Activated T-cell treated with anti-CD3 and anti-CD28 coated beads, Interleukin-2, amount 50 U/mL, for 72 hours (primary cell): ENCODE data around the gene CENPX. TPM values are rescaled to one million over a fixed set of nuclear protein-coding genes. Genes with fewer than 3 reads are reported as not detected.
A peak's percentile ranks its signal among the peaks of the same experiment; 100 is the strongest.

Source experiments
- ATAC-seq, 2 donors: fragments of 150-1000 bp; cut with Tn5 transposase; replicated peaks in 1 of 2; 2 replicates each; pipeline ENCODE4 v1.10.0; 2021; ENCODE audit warnings: moderate library complexity in 2 of 2, mild to moderate bottlenecking in 1 of 2
- DNase-seq, 2 donors: peaks; one replicate each; pipeline ENCODE4 v3.0.0; 2021 to 2022; ENCODE audit warnings: mixed read lengths in 1 of 2
- H3K27ac Mint-ChIP-seq: one replicate; pipeline ENCODE4 v1.8.0; 2022; ENCODE audit warnings: mild to moderate bottlenecking, moderate library complexity, mixed read lengths
- H3K27me3 Mint-ChIP-seq: one replicate; pipeline ENCODE4 v1.8.0; 2022; ENCODE audit warnings: low read depth, mixed read lengths
- H3K36me3 Mint-ChIP-seq, 2 donors: one replicate each; pipeline ENCODE4 v1.8.0; 2022; ENCODE audit warnings: mixed read lengths in 2 of 2, mild to moderate bottlenecking in 1 of 2; ENCODE audit not compliant: insufficient read depth in 2 of 2
- H3K4me1 Mint-ChIP-seq: one replicate; pipeline ENCODE4 v1.8.0; 2022; ENCODE audit warnings: low read depth, mixed read lengths
- H3K4me3 Mint-ChIP-seq, 2 donors: one replicate each; pipeline ENCODE4 v1.8.0; 2022; ENCODE audit warnings: mild to moderate bottlenecking in 2 of 2, mixed read lengths in 2 of 2, moderate library complexity in 2 of 2
- H3K9me3 Mint-ChIP-seq, 2 donors: one replicate each; pipeline ENCODE4 v1.8.0; 2022; ENCODE audit warnings: mixed read lengths in 2 of 2
- total RNA-seq, 2 donors: library from RNA; stranded (reverse); gene quantifications; one replicate each; pipeline ENCODE4 v1.2.3, GENCODE V29; 2022

CENPX gene
- 10 to 100 TPM; 32.2 to 44.0 TPM for total RNA-seq

- H3K9me3 Mint-ChIP-seq = no peaks in the 10 kb centered on the region
- peak within 1 kb of the TSS; percentile 84 to 89 for H3K4me3 Mint-ChIP-seq
- H3K36me3 Mint-ChIP-seq = peaks cover 0 to 1% of the 10 kb centered on the region in 2 donors
- peaks cover 28% of the 10 kb centered on the region for H3K4me1 Mint-ChIP-seq
- H3K27ac Mint-ChIP-seq = no peak within 1 kb of the TSS
- H3K27me3 Mint-ChIP-seq = no peaks in the 10 kb centered on the region
- ATAC-seq (no peak), DNase-seq (no peak)
Observed at GRCh38 chr17:82022310-82022980, at the start of gene CENPX. Gene CENPX, minus strand, starts transcription at chr17:82022878. Its CDS starts 17 bp downstream, at chr17:82022861.

- ATAC-seq (no peak), DNase-seq (no peak)
- Mint-ChIP-seq H3K27ac (no peak overlapping the region), H3K36me3 (no peaks in the 10 kb centered on the region), H3K4me3 (no peak overlapping the region), H3K27me3 (no peaks in the 10 kb centered on the region), H3K9me3 (no peaks in the 10 kb centered on the region), H3K4me1 (peaks cover 14% of the 10 kb centered on the region)
Observed at GRCh38 chr17:82070611-82071010, 47.9 kb upstream of the CENPX start.

GRCh38 chr17:82065638-82066303 lies 43.1 kb upstream of the CENPX start, which contains the start of gene DUS1L:
Gene DUS1L, minus strand, starts transcription at chr17:82065804. Its CDS starts 745 bp downstream, at chr17:82065059.
- H3K27me3 Mint-ChIP-seq = no peaks in the 10 kb centered on the region
- H3K9me3 Mint-ChIP-seq = no peaks in the 10 kb centered on the region
- H3K36me3 Mint-ChIP-seq = peaks cover 0 to 2% of the 10 kb centered on the region in 2 donors
- ATAC-seq (peak; percentile 91 to 92), DNase-seq (peak; percentile 75 to 88)
- peak within 1 kb of the TSS; percentile 88 to 97 for H3K4me3 Mint-ChIP-seq
- peaks cover 21% of the 10 kb centered on the region for H3K4me1 Mint-ChIP-seq
- H3K27ac Mint-ChIP-seq = peak within 1 kb of the TSS; percentile 96

- ATAC-seq (peak; percentile 69 to 71), DNase-seq (peak in 1 of 2 donors; percentile 56)
- Mint-ChIP-seq H3K4me1 (peaks cover 21% of the 10 kb centered on the region), H3K27me3 (no peaks in the 10 kb centered on the region), H3K36me3 (peaks cover 0 to 2% of the 10 kb centered on the region in 2 donors), H3K4me3 (peak overlapping the region; percentile 71 to 74), H3K9me3 (no peaks in the 10 kb centered on the region), H3K27ac (no peak overlapping the region)
Observed at GRCh38 chr17:82065193-82065637, 42.5 kb upstream of the CENPX start.

GRCh38 chr17:82064433-82065192 lies 41.9 kb upstream of the CENPX start:
- Mint-ChIP-seq H3K4me1 (peaks cover 21% of the 10 kb centered on the region), H3K9me3 (no peaks in the 10 kb centered on the region), H3K27me3 (no peaks in the 10 kb centered on the region), H3K4me3 (peak overlapping the region; percentile 71 to 74), H3K36me3 (peaks cover 0 to 4% of the 10 kb centered on the region in 2 donors), H3K27ac (peak overlapping the region; percentile 68)
- DNase-seq (no peak), ATAC-seq (no peak)

GRCh38 chr17:82063424-82064415 lies 41.0 kb upstream of the CENPX start:
- Mint-ChIP-seq H3K4me1 (peaks cover 21% of the 10 kb centered on the region), H3K9me3 (no peaks in the 10 kb centered on the region), H3K4me3 (peak overlapping the region; percentile 71 to 74), H3K27ac (no peak overlapping the region), H3K36me3 (peaks cover 0 to 4% of the 10 kb centered on the region in 2 donors), H3K27me3 (no peaks in the 10 kb centered on the region)
- no peak for DNase-seq
- no peak for ATAC-seq

- peaks cover 0 to 4% of the 10 kb centered on the region in 2 donors for H3K36me3 Mint-ChIP-seq
- peaks cover 21% of the 10 kb centered on the region for H3K4me1 Mint-ChIP-seq
- no peak overlapping the region for H3K4me3 Mint-ChIP-seq
- ATAC-seq (no peak), DNase-seq (no peak)
- no peaks in the 10 kb centered on the region for H3K9me3 Mint-ChIP-seq
- H3K27ac Mint-ChIP-seq = no peak overlapping the region
- no peaks in the 10 kb centered on the region for H3K27me3 Mint-ChIP-seq
Observed at GRCh38 chr17:82062984-82063368, 40.3 kb upstream of the CENPX start.

- peaks cover 20% of the 10 kb centered on the region for H3K4me1 Mint-ChIP-seq
- no peak overlapping the region for H3K4me3 Mint-ChIP-seq
- H3K27me3 Mint-ChIP-seq = no peaks in the 10 kb centered on the region
- H3K36me3 Mint-ChIP-seq = peaks cover 0 to 4% of the 10 kb centered on the region in 2 donors
- DNase-seq = no peak
- no peaks in the 10 kb centered on the region for H3K9me3 Mint-ChIP-seq
- no peak for ATAC-seq
- no peak overlapping the region for H3K27ac Mint-ChIP-seq
Observed at GRCh38 chr17:82062076-82062983, 39.7 kb upstream of the CENPX start.

GRCh38 chr17:82061047-82061925 lies 38.6 kb upstream of the CENPX start:
- DNase-seq (no peak), ATAC-seq (no peak)
- Mint-ChIP-seq H3K36me3 (peaks cover 0 to 4% of the 10 kb centered on the region in 2 donors), H3K27ac (no peak overlapping the region), H3K4me3 (no peak overlapping the region), H3K27me3 (no peaks in the 10 kb centered on the region), H3K9me3 (no peaks in the 10 kb centered on the region), H3K4me1 (peaks cover 9% of the 10 kb centered on the region)

- no peak overlapping the region for H3K4me3 Mint-ChIP-seq
Observed at GRCh38 chr17:82060614-82061013, 37.9 kb upstream of the CENPX start.

GRCh38 chr17:82060001-82060380 lies 37.3 kb upstream of the CENPX start:
- Mint-ChIP-seq H3K36me3 (peaks cover 0 to 4% of the 10 kb centered on the region in 2 donors), H3K4me3 (no peak overlapping the region), H3K4me1 (peaks cover 7% of the 10 kb centered on the region), H3K9me3 (no peaks in the 10 kb centered on the region), H3K27ac (no peak overlapping the region), H3K27me3 (no peaks in the 10 kb centered on the region)
- DNase-seq = no peak
- no peak for ATAC-seq

More at GRCh38 chr17:82060614-82061013, 37.9 kb upstream of the CENPX start:
- no peak for DNase-seq
- no peaks in the 10 kb centered on the region for H3K27me3 Mint-ChIP-seq
- H3K9me3 Mint-ChIP-seq = no peaks in the 10 kb centered on the region
- no peak overlapping the region for H3K27ac Mint-ChIP-seq
- H3K4me1 Mint-ChIP-seq = peaks cover 7% of the 10 kb centered on the region
- peaks cover 0 to 4% of the 10 kb centered on the region in 2 donors for H3K36me3 Mint-ChIP-seq
- ATAC-seq = no peak
